Raji (cell line): Measurements from ENCODE around the gene TNFSF15.

Experiments used
- POLR2A ChIP-seq: IDR thresholded peaks from 2 replicates; pipeline ENCODE4 v1.6.1; 2011; ENCODE audit warnings: low read depth, low read length, control low read depth; ENCODE audit not compliant: insufficient read depth

The TNFSF15 gene

GRCh38 chr9:114804505-114804904, 1.3 kb downstream of the TNFSF15 start:
- TF ChIP-seq POLR2A, result no peak

GRCh38 chr9:114803479-114804265, 2.2 kb downstream of the TNFSF15 start:
- TF ChIP-seq POLR2A, result no peak

- TF ChIP-seq POLR2A, result no peak
Measured at GRCh38 chr9:114799925-114800324, 5.9 kb downstream of the TNFSF15 start.

GRCh38 chr9:114799441-114799840, 6.4 kb downstream of the TNFSF15 start:
- TF ChIP-seq POLR2A, result no peak

GRCh38 chr9:114798780-114799427, 6.9 kb downstream of the TNFSF15 start:
- TF ChIP-seq POLR2A, result no peak

GRCh38 chr9:114798101-114798500, 7.7 kb downstream of the TNFSF15 start:
- no peak for TF ChIP-seq POLR2A

GRCh38 chr9:114792396-114792795, 13.4 kb downstream of the TNFSF15 start:
- no peak for TF ChIP-seq POLR2A

GRCh38 chr9:114791736-114792135, 14.1 kb downstream of the TNFSF15 start:
- TF ChIP-seq POLR2A, result no peak

- TF ChIP-seq POLR2A, result no peak
Measured at GRCh38 chr9:114791312-114791711, 14.5 kb downstream of the TNFSF15 start.

GRCh38 chr9:114790521-114790920, 15.3 kb downstream of the TNFSF15 start:
- TF ChIP-seq POLR2A, result no peak

- no peak for TF ChIP-seq POLR2A
Measured at GRCh38 chr9:114789006-114789405, 16.8 kb downstream of the TNFSF15 start.

- no peak for TF ChIP-seq POLR2A
Measured at GRCh38 chr9:114787781-114788498, 17.9 kb downstream of the TNFSF15 start.

- TF ChIP-seq POLR2A, result no peak
Measured at GRCh38 chr9:114787214-114787613, 18.6 kb downstream of the TNFSF15 start.

GRCh38 chr9:114785866-114786650, 19.8 kb downstream of the TNFSF15 start:
- TF ChIP-seq POLR2A, result no peak

- no peak for TF ChIP-seq POLR2A
Measured at GRCh38 chr9:114784721-114785279, 21.0 kb downstream of the TNFSF15 start.
